Mesenchymal stem cell (in vitro differentiated cells and primary cell): ENCODE measurements around the gene RHOBTB1.

ENCODE experiments used
- DNase-seq: peaks from one replicate; pipeline ENCODE4 v3.0.0-alpha.2; 2013
- H2AFZ ChIP-seq: one replicate; pipeline ENCODE4 v1.6.1; 2013; ENCODE audit warnings: low read depth, mild to moderate bottlenecking, control low read depth, inconsistent platforms, low read length, moderate library complexity
- H2AK5ac ChIP-seq: 2 replicates; pipeline ENCODE4 v1.6.1; 2013; ENCODE audit warnings: low read length, moderate library complexity, mild to moderate bottlenecking, inconsistent platforms; ENCODE audit not compliant: severe bottlenecking
- H2BK120ac ChIP-seq: one replicate; pipeline ENCODE4 v1.6.1; 2013; ENCODE audit warnings: low read depth, mild to moderate bottlenecking, inconsistent platforms, low read length, moderate library complexity
- H2BK12ac ChIP-seq, 2 experiments: one replicate each; pipeline ENCODE4 v1.6.1; 2013; ENCODE audit warnings: inconsistent platforms in 2 of 2, low read length in 2 of 2, mild to moderate bottlenecking in 2 of 2, moderate library complexity in 2 of 2, control low read depth in 1 of 2
- H2BK15ac ChIP-seq: one replicate; pipeline ENCODE4 v1.6.1; 2013; ENCODE audit warnings: mild to moderate bottlenecking, low read depth, inconsistent platforms; ENCODE audit not compliant: poor library complexity, severe bottlenecking
- H2BK5ac ChIP-seq: 2 replicates; pipeline ENCODE4 v1.6.1; 2013; ENCODE audit warnings: low read depth, mild to moderate bottlenecking, low read length, control low read depth, inconsistent platforms; ENCODE audit not compliant: poor library complexity, severe bottlenecking
- H3K14ac ChIP-seq, 2 experiments: one replicate each; pipeline ENCODE4 v1.6.1; 2013; ENCODE audit warnings: inconsistent platforms in 2 of 2, low read length in 2 of 2, control low read depth in 1 of 2, mild to moderate bottlenecking in 1 of 2, moderate library complexity in 1 of 2
- H3K18ac ChIP-seq, 2 experiments: one replicate each; pipeline ENCODE4 v1.6.1; 2013; ENCODE audit warnings: inconsistent platforms in 2 of 2, low read length in 2 of 2, control low read depth in 1 of 2, low read depth in 1 of 2, mild to moderate bottlenecking in 1 of 2
- H3K23ac ChIP-seq, 2 experiments: one replicate each; pipeline ENCODE4 v1.6.1; 2013; ENCODE audit warnings: inconsistent platforms in 2 of 2, low read length in 2 of 2, mild to moderate bottlenecking in 2 of 2, moderate library complexity in 2 of 2, control low read depth in 1 of 2
- H3K27ac ChIP-seq: 2 replicates; pipeline ENCODE4 v1.5.1; 2013; ENCODE audit warnings: mild to moderate bottlenecking, moderate library complexity, low read length, control low read depth, inconsistent platforms; ENCODE audit not compliant: poor library complexity, severe bottlenecking
- H3K27me3 ChIP-seq, 2 experiments: 2 replicates each; pipeline versions ENCODE4 v1.6.1 to v1.7.0; 2013; ENCODE audit warnings: low read length in 2 of 2, mild to moderate bottlenecking in 2 of 2, moderate library complexity in 2 of 2, control low read depth in 1 of 2, inconsistent platforms in 1 of 2; ENCODE audit not compliant: control insufficient read depth in 1 of 2, insufficient read depth in 1 of 2
- H3K36me3 ChIP-seq, 2 experiments: 2 replicates each; pipeline versions ENCODE4 v1.6.1 to v1.7.0; 2013; ENCODE audit warnings: low read length in 2 of 2, control low read depth in 1 of 2, inconsistent platforms in 1 of 2, low read depth in 1 of 2, mild to moderate bottlenecking in 1 of 2; ENCODE audit not compliant: insufficient read depth in 2 of 2, control insufficient read depth in 1 of 2
- H3K4ac ChIP-seq, 2 experiments: one replicate each; pipeline ENCODE4 v1.6.1; 2013; ENCODE audit warnings: inconsistent platforms in 2 of 2, low read length in 2 of 2, mild to moderate bottlenecking in 2 of 2, moderate library complexity in 2 of 2, control low read depth in 1 of 2, low read depth in 1 of 2
- H3K4me1 ChIP-seq: 2 replicates; pipeline ENCODE4 v1.6.1; 2013; ENCODE audit warnings: low read depth, low read length, control low read depth; ENCODE audit not compliant: control insufficient read depth, insufficient read depth
- H3K4me2 ChIP-seq: 2 replicates; pipeline ENCODE4 v1.6.1; 2013; ENCODE audit warnings: low read length, mild to moderate bottlenecking, inconsistent platforms; ENCODE audit not compliant: poor library complexity, severe bottlenecking
- H3K4me3 ChIP-seq, 2 experiments: 2 replicates each; pipeline versions ENCODE4 v1.5.1 to v1.7.0; 2013; ENCODE audit warnings: low read length in 2 of 2, mild to moderate bottlenecking in 2 of 2, control low read depth in 1 of 2, low read depth in 1 of 2; ENCODE audit not compliant: insufficient read depth in 1 of 2
- H3K79me1 ChIP-seq: replicated peaks from 2 replicates; pipeline ENCODE4 v1.6.1; 2013; ENCODE audit warnings: mild to moderate bottlenecking, control low read depth, low read length, inconsistent platforms; ENCODE audit not compliant: poor library complexity, severe bottlenecking
- H3K9ac ChIP-seq: 2 replicates; pipeline ENCODE4 v1.7.0; 2013; ENCODE audit warnings: mild to moderate bottlenecking, low read length, moderate library complexity
- H3K9me3 ChIP-seq: 2 replicates; pipeline ENCODE4 v1.7.0; 2013; ENCODE audit warnings: mild to moderate bottlenecking, low read length; ENCODE audit not compliant: control insufficient read depth
- H4K8ac ChIP-seq: one replicate; pipeline ENCODE4 v1.6.1; 2013; ENCODE audit warnings: inconsistent platforms, mild to moderate bottlenecking, low read length, moderate library complexity
- H4K91ac ChIP-seq: one replicate; pipeline ENCODE4 v1.6.1; 2013; ENCODE audit warnings: mild to moderate bottlenecking, low read length, inconsistent platforms
- WGBS: methylation state at CpG from one replicate; pipeline ENCODE4 v1.1.7; 2013; ENCODE audit warnings: mixed read lengths; 5-methylcytosine and 5-hydroxymethylcytosine counted together

RHOBTB1 gene

DNA sequence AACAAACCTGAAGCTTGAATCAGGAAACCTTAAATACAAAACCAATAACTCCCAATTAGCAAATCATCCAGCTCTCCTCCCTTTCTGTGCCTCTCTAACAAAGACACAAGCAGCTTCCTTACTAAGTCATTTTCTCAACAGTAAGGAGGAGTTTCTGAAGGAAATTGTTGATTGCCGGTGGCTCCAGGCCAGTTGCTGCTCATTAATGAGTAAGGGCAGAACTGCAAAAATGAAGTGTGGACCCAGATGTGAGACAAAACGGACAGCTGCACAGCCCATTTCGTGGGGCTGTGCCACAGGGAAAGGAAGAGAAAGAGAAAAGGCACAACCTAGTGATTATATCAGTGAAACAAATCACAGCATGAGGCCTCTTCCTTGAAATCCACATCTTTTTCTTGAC is 42.8 kb upstream of the RHOBTB1 start:
- Histone ChIP-seq H4K8ac (no peak overlapping the region), H2BK12ac (no peak overlapping the region), H3K23ac (no peak overlapping the region), H3K14ac (no peak overlapping the region), H2AK5ac (no peak overlapping the region), H3K27me3 (no peaks in the 10 kb centered on the region), H3K9ac (no peak overlapping the region), H3K4me1 (no peaks in the 10 kb centered on the region), H3K4me2 (no peak overlapping the region), H3K9me3 (no peaks in the 10 kb centered on the region), H2BK15ac (no peak overlapping the region), H3K4me3 (no peak overlapping the region), H2AFZ (no peak overlapping the region), H3K79me1 (peaks cover 6% of the 10 kb centered on the region), H3K4ac (peak overlapping the region in 1 of 2 experiments; percentile 2), H3K27ac (peak overlapping the region; percentile 76), H2BK120ac (no peak overlapping the region), H4K91ac (no peak overlapping the region), H2BK5ac (no peak overlapping the region), H3K36me3 (no peaks in the 10 kb centered on the region), H3K18ac (no peak overlapping the region)
- DNase-seq, result no peak
- 80% methylated on average over 3 of the region's 3 CpGs for WGBS

DNA sequence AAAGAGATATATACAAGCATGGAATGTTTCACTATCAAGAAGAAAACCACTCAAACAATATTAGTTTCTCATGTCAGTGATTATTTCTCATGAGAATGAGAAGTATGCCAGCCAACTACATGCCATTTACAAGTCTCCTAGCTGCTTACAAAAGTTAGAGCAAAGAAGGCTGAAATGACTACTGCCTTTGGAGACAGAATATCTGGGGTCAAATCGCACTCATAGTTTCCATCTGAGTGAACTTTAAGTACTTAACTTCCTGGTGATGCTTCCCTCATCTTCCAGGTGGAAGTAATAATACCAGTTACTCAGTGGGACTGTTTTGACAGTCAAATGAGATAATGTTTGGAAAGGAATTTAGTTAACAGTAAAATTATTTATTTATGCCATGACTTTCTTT is 42.0 kb upstream of the RHOBTB1 start:
- Histone ChIP-seq H2BK15ac (no peak overlapping the region), H3K79me1 (peaks cover 6% of the 10 kb centered on the region), H2AK5ac (no peak overlapping the region), H2BK5ac (no peak overlapping the region), H3K14ac (no peak overlapping the region), H3K18ac (no peak overlapping the region), H3K9me3 (no peaks in the 10 kb centered on the region), H3K4me2 (no peak overlapping the region), H3K27ac (peak overlapping the region; percentile 20), H3K4me1 (no peaks in the 10 kb centered on the region), H2BK12ac (no peak overlapping the region), H3K27me3 (no peaks in the 10 kb centered on the region), H2BK120ac (no peak overlapping the region), H3K9ac (no peak overlapping the region), H4K91ac (no peak overlapping the region), H4K8ac (no peak overlapping the region), H2AFZ (no peak overlapping the region), H3K4me3 (no peak overlapping the region), H3K23ac (no peak overlapping the region), H3K36me3 (no peaks in the 10 kb centered on the region), H3K4ac (no peak overlapping the region)
- no peak for DNase-seq
- 82% methylated on average over 1 of the region's 1 CpG for WGBS

DNA sequence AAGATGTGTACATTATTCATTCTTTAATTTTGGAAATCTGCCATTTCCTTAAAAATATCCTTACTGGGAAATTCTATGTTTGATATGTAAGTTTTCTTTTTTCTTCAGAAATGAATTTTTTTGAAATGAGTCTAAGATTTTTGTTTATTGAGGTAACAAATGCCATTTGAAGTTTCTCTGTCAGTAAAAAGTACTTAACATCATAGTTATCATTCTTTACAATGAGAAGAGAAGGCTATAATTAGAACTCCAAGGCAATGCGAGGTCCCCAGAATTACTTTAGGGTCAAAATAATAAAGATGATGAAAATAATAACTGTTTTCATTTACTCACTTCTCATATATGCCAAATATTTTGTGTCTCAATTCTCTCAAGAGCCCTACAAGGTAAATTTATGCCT is 37.0 kb upstream of the RHOBTB1 start:
- H2BK5ac ChIP-seq, result no peak overlapping the region
- DNase-seq, result no peak
- H3K27me3 ChIP-seq, result no peaks in the 10 kb centered on the region
- H3K36me3 ChIP-seq, result no peaks in the 10 kb centered on the region
- no peak overlapping the region for H3K4me2 ChIP-seq
- no peak overlapping the region for H2BK15ac ChIP-seq
- H2AK5ac ChIP-seq, result no peak overlapping the region
- H3K4ac ChIP-seq, result no peak overlapping the region
- no peak overlapping the region for H3K9ac ChIP-seq
- no peak overlapping the region for H2AFZ ChIP-seq
- WGBS, result no CpG with 5 or more reads among the region's 1 CpG
- H2BK120ac ChIP-seq, result no peak overlapping the region
- no peak overlapping the region for H3K23ac ChIP-seq
- H3K4me3 ChIP-seq, result no peak overlapping the region
- no peak overlapping the region for H3K27ac ChIP-seq
- peaks cover 2% of the 10 kb centered on the region for H3K4me1 ChIP-seq
- no peak overlapping the region for H3K18ac ChIP-seq
- no peak overlapping the region for H3K14ac ChIP-seq
- no peak overlapping the region for H2BK12ac ChIP-seq
- no peaks in the 10 kb centered on the region for H3K79me1 ChIP-seq
- no peak overlapping the region for H4K91ac ChIP-seq
- H4K8ac ChIP-seq, result no peak overlapping the region
- no peaks in the 10 kb centered on the region for H3K9me3 ChIP-seq

GRCh38 chr10:60979667-60980104 is 35.7 kb upstream of the RHOBTB1 start:
- H3K9me3 ChIP-seq, result no peaks in the 10 kb centered on the region
- no peak overlapping the region for H3K14ac ChIP-seq
- no peak overlapping the region for H2BK15ac ChIP-seq
- H3K79me1 ChIP-seq, result peaks cover 2% of the 10 kb centered on the region
- H2BK5ac ChIP-seq, result no peak overlapping the region
- H2BK120ac ChIP-seq, result no peak overlapping the region
- no peak overlapping the region for H2AFZ ChIP-seq
- no peak overlapping the region for H3K23ac ChIP-seq
- H2BK12ac ChIP-seq, result no peak overlapping the region
- WGBS, result 65% methylated on average over 3 of the region's 3 CpGs
- H3K9ac ChIP-seq, result no peak overlapping the region
- no peak overlapping the region for H4K8ac ChIP-seq
- peaks cover 2% of the 10 kb centered on the region for H3K4me1 ChIP-seq
- no peak overlapping the region for H3K4me2 ChIP-seq
- peak overlapping the region; percentile 51 for H3K27ac ChIP-seq
- no peak overlapping the region for H3K4ac ChIP-seq
- no peaks in the 10 kb centered on the region for H3K36me3 ChIP-seq
- H4K91ac ChIP-seq, result no peak overlapping the region
- H3K18ac ChIP-seq, result peak overlapping the region in 1 of 2 experiments; percentile 27
- no peak overlapping the region for H3K4me3 ChIP-seq
- H2AK5ac ChIP-seq, result peak overlapping the region; percentile 97
- H3K27me3 ChIP-seq, result no peaks in the 10 kb centered on the region
- no peak for DNase-seq
